ENCODE measurements around the gene LRRC7. TPM values are rescaled to one million over a fixed set of nuclear protein-coding genes. Genes with fewer than 3 reads are reported as not detected.
"Not testable (repeated sequence)": the region's sequence is repeated elsewhere in the genome, so short reads cannot be mapped to it uniquely, and the experiment has no call there.

LRRC7 gene
- total RNA-seq, 3 donors from 2014 or later: 0.46 to 1.2 (median 1.0) TPM

GRCh38 chr1:70039485-70039884, 471.8 kb downstream of the LRRC7 start:
- H3K9me3 ChIP-seq: no peaks in the 10 kb centered on the region
- no peaks in the 10 kb centered on the region for H3K36me3 ChIP-seq (ENCODE audit: low read depth)
- no peak for TF ChIP-seq CTCF (IDR thresholded peaks at IDR 0.05)
- no peak for DNase-seq
- ATAC-seq: no peak
- no peak overlapping the region for H3K4me3 ChIP-seq
- no peaks in the 10 kb centered on the region for H3K4me1 ChIP-seq (ENCODE audit: low read depth)
- intact Hi-C loops (cut with DNase I, micrococcal nuclease): no loop called here

- no peaks in the 10 kb centered on the region for H3K36me3 ChIP-seq (ENCODE audit: low read depth)
- DNase-seq: no peak
- no peak overlapping the region for H3K4me3 ChIP-seq
- intact Hi-C loops (cut with DNase I, micrococcal nuclease): no loop called here
- TF ChIP-seq CTCF (IDR thresholded peaks at IDR 0.05): no peak
- no peaks in the 10 kb centered on the region for H3K4me1 ChIP-seq (ENCODE audit: low read depth)
- no peak for ATAC-seq
- no peaks in the 10 kb centered on the region for H3K9me3 ChIP-seq
Measured at GRCh38 chr1:70041317-70042045, 473.8 kb downstream of the LRRC7 start.

- Histone ChIP-seq H3K4me1 (ENCODE audit: low read depth) (no peaks in the 10 kb centered on the region), H3K9me3 (no peaks in the 10 kb centered on the region), H3K4me3 (no peak overlapping the region), H3K36me3 (ENCODE audit: low read depth) (no peaks in the 10 kb centered on the region)
- no peak for DNase-seq
- intact Hi-C loops (cut with DNase I, micrococcal nuclease): no loop called here
- no peak for TF ChIP-seq CTCF (IDR thresholded peaks at IDR 0.05)
- ATAC-seq: no peak
Measured at GRCh38 chr1:70042090-70042731, 474.5 kb downstream of the LRRC7 start.

- Histone ChIP-seq H3K36me3 (ENCODE audit: low read depth) (no peaks in the 10 kb centered on the region), H3K4me3 (no peak overlapping the region), H3K9me3 (no peaks in the 10 kb centered on the region), H3K4me1 (ENCODE audit: low read depth) (no peaks in the 10 kb centered on the region)
- peak in 1 of 3 donors; percentile 10 for DNase-seq
- TF ChIP-seq CTCF (IDR thresholded peaks at IDR 0.05): no peak
- intact Hi-C loops (cut with DNase I, micrococcal nuclease): no loop called here
- ATAC-seq: no peak
Measured at GRCh38 chr1:70043804-70044203, 476.1 kb downstream of the LRRC7 start.

GRCh38 chr1:70044832-70045231, 477.1 kb downstream of the LRRC7 start:
- no peaks in the 10 kb centered on the region for H3K9me3 ChIP-seq
- H3K4me3 ChIP-seq: no peak overlapping the region
- no peak for TF ChIP-seq CTCF (IDR thresholded peaks at IDR 0.05)
- ATAC-seq: no peak
- intact Hi-C loops (cut with DNase I, micrococcal nuclease): no loop called here
- no peaks in the 10 kb centered on the region for H3K4me1 ChIP-seq (ENCODE audit: low read depth)
- no peak for DNase-seq
- H3K36me3 ChIP-seq (ENCODE audit: low read depth): no peaks in the 10 kb centered on the region

GRCh38 chr1:70045581-70045980, 477.9 kb downstream of the LRRC7 start:
- H3K9me3 ChIP-seq; H3K36me3 ChIP-seq (ENCODE audit: low read depth); H3K4me3 ChIP-seq; H3K4me1 ChIP-seq (ENCODE audit: low read depth); intact Hi-C loops (cut with DNase I, micrococcal nuclease); ATAC-seq; DNase-seq: not testable (repeated sequence)
